SK-N-SH treated with all-trans-retinoic acid at 6 μM for 48 hours (cell line): ENCODE data around the gene PRR7.

Experiments
- ATAC-seq: fragments of 200-7000 bp; cut with Tn5 transposase; 3 replicates; pipeline ENCODE4 v1.9.1; 2020; ENCODE audit warnings: mild to moderate bottlenecking, moderate library complexity
- ARNTL ChIP-seq: fragments of 450-650 bp; formaldehyde crosslinking; IDR thresholded peaks from 2 replicates; pipeline ENCODE4 v1.5.0; 2020; ENCODE audit warnings: low read depth, mild to moderate bottlenecking, moderate library complexity, borderline replicate concordance
- BACH2 ChIP-seq: fragments of 250-450 bp; sonication (Bioruptor Pico); IDR thresholded peaks from 2 replicates; pipeline ENCODE4 v1.9.0; 2021; ENCODE audit warnings: mild to moderate bottlenecking, borderline replicate concordance
- CSDC2 ChIP-seq: fragments of 250-450 bp; sonication (Bioruptor Pico); IDR thresholded peaks from 2 replicates; pipeline ENCODE4 v1.5.0; 2020; ENCODE audit warnings: mild to moderate bottlenecking, moderate library complexity
- CSRNP3 ChIP-seq: fragments of 250-450 bp; sonication (Bioruptor Pico); IDR thresholded peaks from 2 replicates; pipeline ENCODE4 v1.5.1; 2021; ENCODE audit warnings: mild to moderate bottlenecking, moderate library complexity
- ESRRG ChIP-seq: fragments of 250-450 bp; sonication (Bioruptor Pico); IDR thresholded peaks from 2 replicates; pipeline ENCODE4 v1.6.1; 2021; ENCODE audit warnings: mild to moderate bottlenecking
- GLIS3 ChIP-seq: fragments of 250-450 bp; sonication (Bioruptor Pico); IDR thresholded peaks from 2 replicates; pipeline ENCODE4 v1.5.0; 2020; ENCODE audit warnings: mild to moderate bottlenecking, moderate library complexity
- ISL1 ChIP-seq: fragments of 250-450 bp; sonication (Bioruptor Pico); IDR thresholded peaks from 2 replicates; pipeline ENCODE4 v2.1.2; 2022; ENCODE audit warnings: mild to moderate bottlenecking, moderate library complexity
- OSR1 ChIP-seq: fragments of 250-450 bp; sonication (Bioruptor Pico); IDR thresholded peaks from 2 replicates; pipeline ENCODE4 v1.8.0; 2022; ENCODE audit warnings: moderate library complexity, mild to moderate bottlenecking, inconsistent platforms
- PATZ1 ChIP-seq: fragments of 250-450 bp; sonication (Bioruptor Pico); IDR thresholded peaks from 2 replicates; pipeline ENCODE4 v1.8.0; 2020; ENCODE audit warnings: mild to moderate bottlenecking, moderate library complexity, borderline replicate concordance
- PPARA ChIP-seq: fragments of 250-450 bp; sonication (Bioruptor Pico); IDR thresholded peaks from 2 replicates; pipeline ENCODE4 v1.5.0; 2020; ENCODE audit warnings: mild to moderate bottlenecking, borderline replicate concordance
- RARB ChIP-seq: fragments of 250-450 bp; sonication (Bioruptor Pico); IDR thresholded peaks from 2 replicates; pipeline ENCODE4 v1.8.0; 2021; ENCODE audit warnings: mild to moderate bottlenecking, moderate library complexity
- SNAI2 ChIP-seq: fragments of 250-450 bp; sonication (Bioruptor Pico); IDR thresholded peaks from 2 replicates; pipeline ENCODE4 v1.5.0; 2020; ENCODE audit warnings: mild to moderate bottlenecking, moderate library complexity
- TCF4 ChIP-seq: fragments of 250-450 bp; sonication (Bioruptor Pico); IDR thresholded peaks from 2 replicates; pipeline ENCODE4 v1.8.0; 2021; ENCODE audit warnings: mild to moderate bottlenecking, moderate library complexity, borderline replicate concordance
- TOX ChIP-seq: fragments of 250-450 bp; sonication (Bioruptor Pico); IDR thresholded peaks from 2 replicates; pipeline ENCODE4 v1.8.0; 2021; ENCODE audit warnings: mild to moderate bottlenecking, moderate library complexity, borderline replicate concordance
- TSHZ2 ChIP-seq: fragments of 250-450 bp; sonication (Bioruptor Pico); IDR thresholded peaks from 2 replicates; pipeline ENCODE4 v1.5.0; 2020; ENCODE audit warnings: mild to moderate bottlenecking, moderate library complexity
- ZFP30 ChIP-seq: fragments of 450-650 bp; formaldehyde crosslinking; IDR thresholded peaks from 2 replicates; pipeline ENCODE4 v1.5.0; 2022; ENCODE audit warnings: mild to moderate bottlenecking, moderate library complexity
- ZNF70 ChIP-seq: fragments of 450-650 bp; formaldehyde crosslinking; IDR thresholded peaks from 2 replicates; pipeline ENCODE4 v1.5.0; 2020; ENCODE audit warnings: mild to moderate bottlenecking, moderate library complexity
- ZNF8 ChIP-seq: fragments of 450-650 bp; formaldehyde crosslinking; IDR thresholded peaks from 2 replicates; pipeline ENCODE4 v1.5.0; 2020; ENCODE audit warnings: mild to moderate bottlenecking, moderate library complexity

PRR7 gene

GRCh38 chr5:177432143-177432838, 14.3 kb upstream of the PRR7 start (continued):
- no peak for TF ChIP-seq TSHZ2 (CRISPR knock-in tag)

- TF ChIP-seq ZNF70 (CRISPR knock-in tag) = no peak
- TF ChIP-seq CSDC2 (CRISPR knock-in tag) = no peak
- TF ChIP-seq GLIS3 (CRISPR knock-in tag) = no peak
- no peak for TF ChIP-seq ARNTL (CRISPR knock-in tag)
- no peak for TF ChIP-seq TOX (CRISPR knock-in tag)
- TF ChIP-seq BACH2 (CRISPR knock-in tag) = no peak
- TF ChIP-seq ISL1 (CRISPR knock-in tag) = no peak
- no peak for ATAC-seq
Observed at GRCh38 chr5:177432839-177433657, 13.6 kb upstream of the PRR7 start.

- ATAC-seq = no peak
Observed at GRCh38 chr5:177433658-177434217, 12.9 kb upstream of the PRR7 start.

More at GRCh38 chr5:177433658-177434217, 12.9 kb upstream of the PRR7 start:
- TF ChIP-seq ZNF70 (CRISPR knock-in tag) (no peak), ESRRG (CRISPR knock-in tag) (no peak), TCF4 (CRISPR knock-in tag) (no peak), PPARA (CRISPR knock-in tag) (no peak), SNAI2 (CRISPR knock-in tag) (no peak), OSR1 (CRISPR knock-in tag) (no peak), RARB (CRISPR knock-in tag) (no peak), ZFP30 (CRISPR knock-in tag) (no peak), CSRNP3 (CRISPR knock-in tag) (no peak), TSHZ2 (CRISPR knock-in tag) (no peak), PATZ1 (no peak), ZNF8 (CRISPR knock-in tag) (no peak), TOX (CRISPR knock-in tag) (no peak)
